Mesenchymal stem cell (in vitro differentiated cells and primary cell): Measurements from ENCODE around the gene DAP3.
A peak's percentile ranks its signal among the peaks of the same experiment; 100 is the strongest.
"Not testable (repeated sequence)": the region's sequence is repeated elsewhere in the genome, so short reads cannot be mapped to it uniquely, and the experiment has no call there.

Experiments
- DNase-seq: peaks from one replicate; pipeline ENCODE4 v3.0.0-alpha.2; 2013
- H2AFZ ChIP-seq: one replicate; pipeline ENCODE4 v1.6.1; 2013; ENCODE audit warnings: low read depth, mild to moderate bottlenecking, control low read depth, inconsistent platforms, low read length, moderate library complexity
- H2AK5ac ChIP-seq: 2 replicates; pipeline ENCODE4 v1.6.1; 2013; ENCODE audit warnings: low read length, moderate library complexity, mild to moderate bottlenecking, inconsistent platforms; ENCODE audit not compliant: severe bottlenecking
- H2BK120ac ChIP-seq: one replicate; pipeline ENCODE4 v1.6.1; 2013; ENCODE audit warnings: low read depth, mild to moderate bottlenecking, inconsistent platforms, low read length, moderate library complexity
- H2BK12ac ChIP-seq, 2 experiments: one replicate each; pipeline ENCODE4 v1.6.1; 2013; ENCODE audit warnings: inconsistent platforms in 2 of 2, low read length in 2 of 2, mild to moderate bottlenecking in 2 of 2, moderate library complexity in 2 of 2, control low read depth in 1 of 2
- H2BK15ac ChIP-seq: one replicate; pipeline ENCODE4 v1.6.1; 2013; ENCODE audit warnings: mild to moderate bottlenecking, low read depth, inconsistent platforms; ENCODE audit not compliant: poor library complexity, severe bottlenecking
- H2BK5ac ChIP-seq: 2 replicates; pipeline ENCODE4 v1.6.1; 2013; ENCODE audit warnings: low read depth, mild to moderate bottlenecking, low read length, control low read depth, inconsistent platforms; ENCODE audit not compliant: poor library complexity, severe bottlenecking
- H3K14ac ChIP-seq, 2 experiments: one replicate each; pipeline ENCODE4 v1.6.1; 2013; ENCODE audit warnings: inconsistent platforms in 2 of 2, low read length in 2 of 2, control low read depth in 1 of 2, mild to moderate bottlenecking in 1 of 2, moderate library complexity in 1 of 2
- H3K18ac ChIP-seq, 2 experiments: one replicate each; pipeline ENCODE4 v1.6.1; 2013; ENCODE audit warnings: inconsistent platforms in 2 of 2, low read length in 2 of 2, control low read depth in 1 of 2, low read depth in 1 of 2, mild to moderate bottlenecking in 1 of 2
- H3K23ac ChIP-seq, 2 experiments: one replicate each; pipeline ENCODE4 v1.6.1; 2013; ENCODE audit warnings: inconsistent platforms in 2 of 2, low read length in 2 of 2, mild to moderate bottlenecking in 2 of 2, moderate library complexity in 2 of 2, control low read depth in 1 of 2
- H3K27ac ChIP-seq: 2 replicates; pipeline ENCODE4 v1.5.1; 2013; ENCODE audit warnings: mild to moderate bottlenecking, moderate library complexity, low read length, control low read depth, inconsistent platforms; ENCODE audit not compliant: poor library complexity, severe bottlenecking
- H3K27me3 ChIP-seq, 2 experiments: 2 replicates each; pipeline versions ENCODE4 v1.6.1 to v1.7.0; 2013; ENCODE audit warnings: low read length in 2 of 2, mild to moderate bottlenecking in 2 of 2, moderate library complexity in 2 of 2, control low read depth in 1 of 2, inconsistent platforms in 1 of 2; ENCODE audit not compliant: control insufficient read depth in 1 of 2, insufficient read depth in 1 of 2
- H3K36me3 ChIP-seq, 2 experiments: 2 replicates each; pipeline versions ENCODE4 v1.6.1 to v1.7.0; 2013; ENCODE audit warnings: low read length in 2 of 2, control low read depth in 1 of 2, inconsistent platforms in 1 of 2, low read depth in 1 of 2, mild to moderate bottlenecking in 1 of 2; ENCODE audit not compliant: insufficient read depth in 2 of 2, control insufficient read depth in 1 of 2
- H3K4ac ChIP-seq, 2 experiments: one replicate each; pipeline ENCODE4 v1.6.1; 2013; ENCODE audit warnings: inconsistent platforms in 2 of 2, low read length in 2 of 2, mild to moderate bottlenecking in 2 of 2, moderate library complexity in 2 of 2, control low read depth in 1 of 2, low read depth in 1 of 2
- H3K4me1 ChIP-seq: 2 replicates; pipeline ENCODE4 v1.6.1; 2013; ENCODE audit warnings: low read depth, low read length, control low read depth; ENCODE audit not compliant: control insufficient read depth, insufficient read depth
- H3K4me2 ChIP-seq: 2 replicates; pipeline ENCODE4 v1.6.1; 2013; ENCODE audit warnings: low read length, mild to moderate bottlenecking, inconsistent platforms; ENCODE audit not compliant: poor library complexity, severe bottlenecking
- H3K4me3 ChIP-seq, 2 experiments: 2 replicates each; pipeline versions ENCODE4 v1.5.1 to v1.7.0; 2013; ENCODE audit warnings: low read length in 2 of 2, mild to moderate bottlenecking in 2 of 2, control low read depth in 1 of 2, low read depth in 1 of 2; ENCODE audit not compliant: insufficient read depth in 1 of 2
- H3K79me1 ChIP-seq: replicated peaks from 2 replicates; pipeline ENCODE4 v1.6.1; 2013; ENCODE audit warnings: mild to moderate bottlenecking, control low read depth, low read length, inconsistent platforms; ENCODE audit not compliant: poor library complexity, severe bottlenecking
- H3K9ac ChIP-seq: 2 replicates; pipeline ENCODE4 v1.7.0; 2013; ENCODE audit warnings: mild to moderate bottlenecking, low read length, moderate library complexity
- H3K9me3 ChIP-seq: 2 replicates; pipeline ENCODE4 v1.7.0; 2013; ENCODE audit warnings: mild to moderate bottlenecking, low read length; ENCODE audit not compliant: control insufficient read depth
- H4K8ac ChIP-seq: one replicate; pipeline ENCODE4 v1.6.1; 2013; ENCODE audit warnings: inconsistent platforms, mild to moderate bottlenecking, low read length, moderate library complexity
- H4K91ac ChIP-seq: one replicate; pipeline ENCODE4 v1.6.1; 2013; ENCODE audit warnings: mild to moderate bottlenecking, low read length, inconsistent platforms
- WGBS: methylation state at CpG from one replicate; pipeline ENCODE4 v1.1.7; 2013; ENCODE audit warnings: mixed read lengths; 5-methylcytosine and 5-hydroxymethylcytosine counted together

DAP3 gene

DNA sequence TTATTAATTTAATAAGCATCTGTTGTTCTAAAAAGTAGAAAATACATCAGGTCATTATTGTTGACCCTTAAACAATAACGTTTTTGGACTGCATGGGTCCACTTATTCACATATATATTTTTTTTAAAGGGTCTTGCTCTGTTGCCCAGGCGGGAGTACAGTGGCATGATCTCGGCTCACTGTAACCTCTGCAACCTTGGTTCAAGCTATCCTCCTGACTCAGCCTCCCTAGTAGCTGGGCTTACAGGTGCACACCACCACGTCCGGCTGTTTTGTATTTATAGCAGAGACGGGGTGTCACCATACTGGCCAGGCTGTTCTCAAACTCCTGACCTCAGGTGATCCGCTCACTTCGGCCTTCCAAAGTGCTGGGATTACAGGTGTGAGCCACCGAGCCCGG, 53.0 kb downstream of the DAP3 start:
- Histone ChIP-seq H3K4me2 (no peak overlapping the region), H2BK5ac (no peak overlapping the region), H4K8ac (no peak overlapping the region), H3K14ac (no peak overlapping the region), H3K4ac (no peak overlapping the region), H3K36me3 (peaks cover 10 to 26% of the 10 kb centered on the region in 2 experiments), H3K18ac (no peak overlapping the region), H3K27ac (no peak overlapping the region), H3K9me3 (no peaks in the 10 kb centered on the region), H3K79me1 (peaks cover 1% of the 10 kb centered on the region), H3K4me3 (no peak overlapping the region), H3K9ac (no peak overlapping the region), H2AFZ (no peak overlapping the region), H2BK15ac (no peak overlapping the region), H3K27me3 (no peaks in the 10 kb centered on the region), H4K91ac (no peak overlapping the region), H2AK5ac (no peak overlapping the region), H3K23ac (no peak overlapping the region), H2BK12ac (no peak overlapping the region), H2BK120ac (no peak overlapping the region), H3K4me1 (no peaks in the 10 kb centered on the region)
- WGBS, result 90% methylated on average over 10 of the region's 10 CpGs
- DNase-seq, result no peak

DNA sequence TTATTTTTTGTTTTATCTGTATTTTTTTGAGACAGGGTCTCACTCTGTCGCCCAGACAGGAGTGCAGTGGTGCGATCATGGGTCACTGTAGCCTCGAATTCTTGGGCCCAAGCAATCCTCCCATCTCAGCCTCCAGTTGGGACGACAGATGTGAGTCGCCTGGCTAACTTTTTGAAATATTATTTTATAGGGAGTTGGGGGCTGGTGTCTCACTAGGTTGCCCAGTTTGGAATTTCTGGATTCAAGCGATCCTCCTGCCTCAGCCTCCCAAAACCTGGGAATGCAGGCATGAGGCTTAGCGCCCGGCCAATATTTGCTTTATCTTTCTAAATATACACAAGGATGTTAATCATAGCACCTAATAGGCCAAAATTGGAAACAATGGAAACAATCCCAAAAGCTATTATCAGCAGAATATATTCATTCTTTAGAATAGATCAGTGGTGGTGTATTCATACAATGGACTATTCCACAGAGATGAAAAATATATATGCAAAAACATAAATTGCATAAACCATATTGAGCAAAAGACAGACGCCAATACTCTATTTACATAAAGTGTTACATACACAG, 55.9 kb downstream of the DAP3 start:
- no peak overlapping the region for H3K4ac ChIP-seq
- peak overlapping the region in 1 of 2 experiments; percentile 81 for H3K4me3 ChIP-seq
- H4K91ac ChIP-seq, result no peak overlapping the region
- H3K9ac ChIP-seq, result peak overlapping the region; percentile 87
- H3K14ac ChIP-seq, result no peak overlapping the region
- WGBS, result over 99% methylated on average over 6 of the region's 9 CpGs
- H2BK15ac ChIP-seq, result no peak overlapping the region
- H3K27me3 ChIP-seq, result no peaks in the 10 kb centered on the region
- DNase-seq, result no peak
- H3K4me1 ChIP-seq, result no peaks in the 10 kb centered on the region
- no peak overlapping the region for H2BK12ac ChIP-seq
- H2BK120ac ChIP-seq, result no peak overlapping the region
- H2AFZ ChIP-seq, result no peak overlapping the region
- no peaks in the 10 kb centered on the region for H3K9me3 ChIP-seq
- H4K8ac ChIP-seq, result no peak overlapping the region
- H2AK5ac ChIP-seq, result no peak overlapping the region
- H3K23ac ChIP-seq, result no peak overlapping the region
- peaks cover 12 to 18% of the 10 kb centered on the region in 2 experiments for H3K36me3 ChIP-seq
- H3K27ac ChIP-seq, result no peak overlapping the region
- H3K18ac ChIP-seq, result no peak overlapping the region
- no peak overlapping the region for H2BK5ac ChIP-seq
- peak overlapping the region; percentile 91 for H3K4me2 ChIP-seq
- no peaks in the 10 kb centered on the region for H3K79me1 ChIP-seq

DNA sequence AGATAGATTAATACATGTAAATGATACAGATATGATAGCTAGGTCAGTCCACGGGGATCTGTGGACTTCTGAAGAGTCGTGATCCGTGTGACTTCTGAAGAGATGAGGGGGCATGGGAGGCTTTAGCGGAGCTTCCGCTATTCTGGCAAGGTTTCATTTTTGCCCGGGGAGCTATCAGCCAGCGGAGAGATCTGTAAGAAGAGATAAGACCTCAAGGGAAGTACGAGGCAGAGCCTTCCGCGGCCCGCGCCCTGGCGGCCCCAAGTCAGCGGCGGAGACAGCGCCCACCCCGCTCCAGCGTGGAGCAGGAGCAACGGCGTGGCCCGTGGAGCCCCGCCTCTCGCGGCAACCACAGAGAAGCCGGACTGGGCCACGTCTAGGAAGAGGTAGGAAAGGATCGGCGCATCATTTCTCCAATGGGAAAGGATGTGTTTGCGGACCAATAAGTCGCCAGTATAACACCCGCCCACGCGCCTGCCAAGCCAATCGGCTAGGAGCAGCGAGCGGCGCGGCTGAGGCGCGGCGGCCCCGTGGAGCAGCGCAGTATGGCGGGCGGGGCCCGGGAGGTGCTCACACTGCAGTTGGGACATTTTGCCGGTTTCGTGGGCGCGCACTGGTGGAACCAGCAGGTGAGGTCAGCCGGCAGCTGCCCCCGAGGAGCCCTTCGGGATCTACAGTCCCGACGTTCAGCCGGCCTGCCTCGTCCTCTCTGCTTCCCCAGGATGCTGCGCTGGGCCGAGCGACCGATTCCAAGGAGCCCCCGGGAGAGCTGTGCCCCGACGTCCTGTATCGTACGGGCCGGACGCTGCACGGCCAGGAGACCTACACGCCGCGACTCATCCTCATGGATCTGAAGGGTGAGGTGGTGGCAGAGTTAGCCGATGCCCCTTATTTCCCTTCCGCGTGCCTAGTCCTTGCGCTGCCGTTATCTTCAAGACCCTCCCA, 56.7 kb downstream of the DAP3 start:
- peak overlapping the region; percentile 91 for H3K4me2 ChIP-seq
- WGBS, result under 1% methylated on average over 24 of the region's 77 CpGs
- H2AK5ac ChIP-seq, H3K14ac ChIP-seq, H2BK5ac ChIP-seq, H2AFZ ChIP-seq, H3K27me3 ChIP-seq, H4K8ac ChIP-seq, H2BK12ac ChIP-seq, H2BK15ac ChIP-seq, H3K9me3 ChIP-seq, H3K79me1 ChIP-seq, H3K18ac ChIP-seq, H3K23ac ChIP-seq, H3K4ac ChIP-seq, H3K4me1 ChIP-seq: not testable (repeated sequence)
- peak overlapping the region; percentile 78 for H3K27ac ChIP-seq
- H3K4me3 ChIP-seq, result peak overlapping the region; percentile 59 to 81
- H4K91ac ChIP-seq, result peak overlapping the region; percentile 15
- peak overlapping the region; percentile 49 for H2BK120ac ChIP-seq
- H3K36me3 ChIP-seq, result peaks cover 11 to 20% of the 10 kb centered on the region in 2 experiments
- peak overlapping the region; percentile 87 for H3K9ac ChIP-seq
- DNase-seq, result peak; percentile 99

DNA sequence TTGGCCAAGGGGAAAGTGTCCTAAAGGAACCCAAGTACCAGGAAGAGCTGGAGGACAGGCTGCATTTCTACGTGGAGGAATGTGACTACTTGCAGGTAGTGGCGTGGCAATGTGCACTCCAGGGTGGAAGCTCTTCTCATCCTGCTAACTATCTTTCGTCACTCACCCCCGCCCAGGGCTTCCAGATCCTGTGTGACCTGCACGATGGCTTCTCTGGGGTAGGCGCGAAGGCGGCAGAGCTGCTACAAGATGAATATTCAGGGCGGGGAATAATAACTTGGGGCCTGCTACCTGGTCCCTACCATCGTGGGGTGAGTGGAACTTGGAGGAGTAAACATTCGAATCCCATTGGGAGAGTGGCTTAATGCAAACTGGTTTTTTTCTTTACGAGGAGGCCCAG, 58.7 kb downstream of the DAP3 start:
- WGBS, result 92% methylated on average over 4 of the region's 12 CpGs
- H3K18ac ChIP-seq, H2BK12ac ChIP-seq, H4K91ac ChIP-seq, H3K9ac ChIP-seq, H3K79me1 ChIP-seq, H3K23ac ChIP-seq, H3K27me3 ChIP-seq, H4K8ac ChIP-seq, H3K27ac ChIP-seq, H2AFZ ChIP-seq, H3K9me3 ChIP-seq, H3K4me3 ChIP-seq, H2BK15ac ChIP-seq, H2BK5ac ChIP-seq, H3K4me1 ChIP-seq, H3K4me2 ChIP-seq, H3K4ac ChIP-seq, DNase-seq, H2BK120ac ChIP-seq, H3K14ac ChIP-seq, H2AK5ac ChIP-seq: not testable (repeated sequence)
- peaks cover 21 to 34% of the 10 kb centered on the region in 2 experiments for H3K36me3 ChIP-seq
